DOHH2 (cell line): ENCODE results near the gene STAG2.

Experiments
- CTCF ChIP-seq: fragments of 200-600 bp; sonication (generic); IDR thresholded peaks from one replicate; pipeline ENCODE4 v1.5.1; 2014; ENCODE audit warnings: antibody characterized with exemption, mild to moderate bottlenecking, low read depth, low read length; ENCODE audit not compliant: poor library complexity, severe bottlenecking
- EZH2phosphoT487 ChIP-seq: fragments of 200-600 bp; sonication (generic); IDR thresholded peaks from 2 replicates; pipeline ENCODE4 v1.6.1; 2017; ENCODE audit warnings: borderline replicate concordance, mild to moderate bottlenecking, antibody characterized with exemption, low read length, moderate library complexity, mixed read lengths

- TF ChIP-seq CTCF (no peak), EZH2phosphoT487 (no peak)
Observed at GRCh38 chrX:123988423-123989111, 27.1 kb downstream of the STAG2 start.
